Measurements from ENCODE around the gene OXNAD1.
"Not testable (repeated sequence)": the region's sequence is repeated elsewhere in the genome, so short reads cannot be mapped to it uniquely, and the experiment has no call there.

The OXNAD1 gene

GRCh38 chr3:16307832-16308531 lies 43.0 kb downstream of the OXNAD1 start:
- peak; percentile 19 for DNase-seq

DNA sequence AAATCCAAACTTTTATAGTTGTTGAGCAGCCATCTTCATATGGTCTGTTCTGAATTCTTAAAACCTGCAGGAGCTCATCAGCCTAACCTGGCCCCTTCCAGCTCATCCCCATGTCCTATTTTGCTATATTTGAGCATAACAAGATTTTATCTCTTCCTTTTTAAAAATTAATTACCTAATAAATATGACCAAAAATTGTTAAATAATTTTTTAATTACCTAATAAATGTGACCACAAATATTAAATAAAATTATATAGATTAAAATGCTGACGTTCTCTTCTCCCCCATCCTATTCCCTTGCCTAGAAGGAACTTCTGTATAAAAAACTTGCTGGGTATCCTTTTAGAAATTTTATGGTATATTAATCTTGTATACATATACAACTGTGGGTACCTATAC lies 43.7 kb downstream of the OXNAD1 start:
- DNase-seq: no peak

- DNase-seq: peak; percentile 39
Measured at GRCh38 chr3:16309558-16309957, 44.5 kb downstream of the OXNAD1 start.

DNA sequence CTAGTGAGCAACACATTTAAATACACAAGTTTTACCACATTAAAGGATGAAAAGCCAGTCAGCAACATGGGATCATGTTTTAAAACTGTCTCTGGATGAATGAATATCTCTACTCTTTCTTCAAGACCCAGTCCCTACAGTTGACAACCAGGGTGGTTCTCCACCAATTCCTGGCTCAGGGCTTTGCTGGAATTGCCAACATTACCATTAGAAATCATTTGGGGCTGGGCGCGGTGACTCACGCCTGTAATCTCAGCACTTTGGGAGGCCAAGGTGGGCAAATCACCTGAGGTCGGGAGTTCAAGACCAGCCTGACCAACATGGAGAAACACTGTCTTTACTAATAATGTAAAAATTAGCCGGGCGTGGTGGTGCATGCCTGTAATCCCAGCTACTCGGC lies 45.5 kb downstream of the OXNAD1 start:
- not testable (repeated sequence) for DNase-seq

GRCh38 chr3:16311960-16312451 lies 47.0 kb downstream of the OXNAD1 start:
- no peak for DNase-seq

- DNase-seq: no peak
Measured at GRCh38 chr3:16313886-16314645, 49.1 kb downstream of the OXNAD1 start.

DNA sequence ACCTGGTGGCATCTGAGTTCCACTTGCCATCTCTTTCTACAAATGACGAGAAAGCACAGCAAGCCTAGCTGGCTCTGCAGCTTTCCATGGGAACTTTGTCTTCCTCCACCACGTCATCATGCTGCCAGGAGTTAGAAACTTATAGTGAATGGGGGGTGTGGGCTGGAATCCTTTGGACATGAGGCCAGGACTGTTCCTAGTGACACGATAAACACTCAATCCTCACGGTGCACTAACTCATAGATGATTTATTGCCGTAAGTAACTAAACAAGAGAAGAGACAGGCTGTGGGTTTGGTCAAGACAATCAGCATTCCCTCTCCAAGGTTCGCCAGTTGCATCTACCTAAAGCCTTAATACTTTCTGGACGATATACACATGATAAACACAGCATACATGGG lies 50.6 kb downstream of the OXNAD1 start:
- DNase-seq: no peak

DNA sequence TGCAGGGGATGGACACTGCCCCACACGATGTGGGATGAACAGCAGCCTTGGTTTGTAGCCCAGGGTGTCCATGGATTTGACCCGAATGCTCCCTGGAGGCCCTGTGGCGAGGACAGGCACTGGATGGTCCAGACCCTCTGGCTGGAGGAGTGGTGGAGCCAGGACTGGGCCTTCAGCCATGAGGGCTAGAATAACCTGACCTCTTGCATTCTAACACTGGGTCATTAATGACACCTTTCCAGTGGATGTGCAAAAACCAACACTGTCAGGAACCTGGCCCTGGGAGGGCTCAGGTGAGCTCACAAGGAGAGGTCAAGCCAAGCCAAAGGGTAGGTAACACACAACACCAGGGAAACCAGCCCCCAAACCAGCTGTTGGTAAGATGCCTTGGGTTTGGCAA lies 51.4 kb downstream of the OXNAD1 start:
- DNase-seq: no peak

GRCh38 chr3:16316847-16317560 lies 52.0 kb downstream of the OXNAD1 start:
- DNase-seq: no peak

GRCh38 chr3:16317561-16317945 lies 52.5 kb downstream of the OXNAD1 start:
- DNase-seq: no peak

GRCh38 chr3:16318176-16318575 lies 53.2 kb downstream of the OXNAD1 start:
- DNase-seq: peak; percentile 51

DNA sequence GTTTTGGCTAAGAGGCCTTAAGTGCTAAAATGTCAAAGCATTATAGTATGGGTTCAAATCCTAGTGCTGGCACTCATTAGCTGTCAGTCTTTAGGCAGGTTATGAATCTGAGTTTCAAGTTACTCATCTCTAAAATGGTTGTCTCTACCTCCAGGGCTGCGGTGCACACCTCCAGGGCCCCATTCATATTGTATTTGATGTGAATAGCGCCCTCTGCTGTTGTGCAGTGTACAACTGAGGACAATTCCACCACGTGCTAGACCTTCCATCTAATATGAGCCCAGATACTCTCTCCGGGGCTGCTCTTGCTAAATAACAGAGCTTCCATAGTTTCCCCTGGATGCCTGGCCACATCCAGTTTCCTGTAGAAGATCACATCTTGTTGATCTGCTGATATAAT lies 54.3 kb downstream of the OXNAD1 start:
- DNase-seq: no peak

- DNase-seq: no peak
Measured at GRCh38 chr3:16319723-16320122, 54.7 kb downstream of the OXNAD1 start.

DNA sequence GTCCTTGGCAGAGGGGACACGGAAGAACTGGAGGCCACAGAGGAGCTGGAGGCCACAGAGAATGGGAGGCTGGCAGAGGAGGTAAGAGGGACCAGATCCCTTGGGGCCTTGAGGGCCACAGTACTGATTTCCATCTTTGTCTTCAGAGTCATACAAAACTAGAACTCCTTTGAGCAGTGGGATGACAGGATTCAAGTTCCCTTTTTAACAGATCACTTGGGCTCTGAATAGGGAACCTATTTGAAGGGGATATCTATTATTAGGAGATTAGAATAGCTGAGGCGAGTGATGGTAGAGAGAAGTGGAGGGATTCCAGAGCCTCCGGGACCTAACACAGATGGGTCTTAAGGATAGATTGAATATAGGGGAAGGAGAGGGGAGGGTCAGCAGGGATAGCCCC lies 55.7 kb downstream of the OXNAD1 start:
- peak; percentile 25 for DNase-seq

GRCh38 chr3:16322189-16322588 lies 57.2 kb downstream of the OXNAD1 start:
- no peak for DNase-seq

- DNase-seq: no peak
Measured at GRCh38 chr3:16323737-16324136, 58.7 kb downstream of the OXNAD1 start.

DNA sequence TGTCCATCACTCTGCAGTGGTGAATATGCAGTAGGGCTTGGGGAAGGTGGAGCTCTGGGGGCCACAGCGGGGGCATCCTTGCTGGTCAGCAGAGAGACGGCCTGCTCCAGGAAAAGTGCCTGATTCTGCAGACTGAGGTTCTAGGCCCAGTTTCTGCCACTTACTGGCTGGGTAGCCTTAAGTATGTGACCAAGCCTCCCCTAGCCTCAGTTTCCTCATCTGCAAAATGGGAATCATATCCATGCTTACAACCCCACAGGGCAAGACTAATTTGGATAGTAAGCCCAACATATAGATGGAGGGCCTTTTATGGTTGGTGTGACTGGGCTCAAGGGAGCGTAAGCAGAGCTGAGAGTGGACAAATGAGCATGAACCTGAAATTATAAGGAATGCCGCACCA lies 60.8 kb downstream of the OXNAD1 start:
- DNase-seq: no peak

- DNase-seq: no peak
Measured at GRCh38 chr3:16326724-16327349, 61.8 kb downstream of the OXNAD1 start.

DNA sequence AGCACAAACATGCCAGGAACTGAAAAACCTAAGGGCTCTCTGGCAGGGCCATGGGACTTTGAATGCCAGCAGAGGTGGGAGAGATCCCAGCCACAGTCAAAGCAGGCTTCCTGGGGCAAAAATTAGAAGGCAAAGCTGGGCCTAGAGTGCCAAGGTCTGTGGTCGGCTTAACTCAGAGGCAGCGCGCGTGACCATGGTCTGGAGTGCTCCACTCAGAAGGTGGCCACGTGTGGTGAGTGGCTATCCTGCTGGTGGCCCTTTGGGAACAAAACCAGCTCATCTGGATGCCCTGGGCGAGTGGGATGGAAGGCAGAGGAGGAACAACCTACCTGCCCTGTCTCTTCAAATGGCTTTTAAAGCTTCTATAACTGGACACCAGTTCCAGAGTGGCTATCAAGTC lies 63.1 kb downstream of the OXNAD1 start:
- no peak for DNase-seq

DNA sequence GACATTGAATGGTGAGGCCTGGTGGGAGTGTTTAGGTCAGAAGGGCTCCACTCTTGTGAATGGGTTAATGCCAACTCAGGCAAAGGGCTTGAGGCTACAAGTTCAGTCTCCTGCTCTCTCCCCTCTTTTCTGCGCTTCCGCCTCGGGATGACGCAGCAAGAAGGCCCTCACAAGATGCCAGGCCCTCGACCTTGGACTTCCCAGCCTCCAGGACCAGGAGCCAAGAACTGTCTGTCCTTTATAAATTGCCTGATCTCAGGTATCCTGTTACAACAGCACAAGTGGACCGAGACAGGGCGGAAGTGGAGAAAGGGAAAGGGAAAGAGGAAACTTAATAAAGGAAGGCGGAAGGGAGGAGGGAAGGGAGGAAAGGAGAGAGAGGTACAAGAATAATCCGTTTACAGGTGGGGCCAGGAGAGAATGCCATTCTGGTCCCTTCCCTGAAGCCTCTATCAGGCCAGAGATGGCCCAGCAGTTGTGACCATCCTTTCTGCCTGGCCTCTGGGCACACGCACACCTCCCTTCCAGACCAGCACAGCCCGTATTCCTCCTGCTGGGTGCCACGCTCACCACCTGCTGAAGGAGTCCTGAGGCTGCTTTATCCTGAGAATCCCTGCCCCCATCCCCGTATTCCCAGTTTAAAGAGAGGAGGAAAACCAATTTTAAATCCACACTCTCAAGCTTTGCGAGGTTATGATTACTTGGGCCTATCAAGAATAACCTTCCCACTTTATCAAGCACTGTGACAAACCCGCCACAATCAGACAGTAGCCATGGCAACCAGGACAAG lies 64.2 kb downstream of the OXNAD1 start:
- no peak for DNase-seq

DNA sequence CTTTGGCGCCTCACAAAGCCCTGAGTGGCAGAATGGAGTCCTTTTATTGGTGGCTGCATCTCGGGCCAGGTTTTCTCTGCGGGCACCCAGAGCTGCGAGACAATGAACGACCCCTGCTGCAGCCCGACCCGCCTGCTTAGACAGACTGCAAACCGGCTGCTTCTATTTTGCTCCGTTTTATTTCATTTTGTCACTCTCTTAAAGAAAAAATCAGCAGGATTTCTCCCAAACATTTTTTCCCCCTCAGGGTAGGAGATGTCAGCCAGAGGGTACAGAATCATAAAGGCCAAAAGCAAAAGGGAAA lies 64.8 kb downstream of the OXNAD1 start:
- DNase-seq: no peak

- no peak for DNase-seq
Measured at GRCh38 chr3:16330351-16330750, 65.3 kb downstream of the OXNAD1 start.
